ENCODE measurements around the gene SPCS3.

SPCS3 gene

DNA sequence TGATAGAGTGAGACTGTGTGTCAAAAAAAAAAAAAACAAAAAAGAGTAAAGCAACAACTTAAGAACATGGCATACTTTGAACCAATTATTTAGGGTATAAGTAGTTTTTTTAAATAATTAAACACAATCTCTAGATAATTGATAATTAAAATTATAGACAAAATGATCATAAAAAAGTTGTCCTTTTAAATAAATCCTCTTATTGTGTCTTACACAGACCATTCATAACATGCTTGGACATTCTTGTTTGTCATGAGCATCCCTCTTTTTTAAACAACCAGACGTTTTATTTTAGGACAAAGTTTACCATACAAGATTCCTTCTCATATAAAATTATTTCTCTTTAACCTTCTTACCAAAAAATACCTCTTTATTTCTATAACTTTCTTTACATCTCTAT, 35.1 kb downstream of the SPCS3 start:
- FAIRE-seq, result no peak

DNA sequence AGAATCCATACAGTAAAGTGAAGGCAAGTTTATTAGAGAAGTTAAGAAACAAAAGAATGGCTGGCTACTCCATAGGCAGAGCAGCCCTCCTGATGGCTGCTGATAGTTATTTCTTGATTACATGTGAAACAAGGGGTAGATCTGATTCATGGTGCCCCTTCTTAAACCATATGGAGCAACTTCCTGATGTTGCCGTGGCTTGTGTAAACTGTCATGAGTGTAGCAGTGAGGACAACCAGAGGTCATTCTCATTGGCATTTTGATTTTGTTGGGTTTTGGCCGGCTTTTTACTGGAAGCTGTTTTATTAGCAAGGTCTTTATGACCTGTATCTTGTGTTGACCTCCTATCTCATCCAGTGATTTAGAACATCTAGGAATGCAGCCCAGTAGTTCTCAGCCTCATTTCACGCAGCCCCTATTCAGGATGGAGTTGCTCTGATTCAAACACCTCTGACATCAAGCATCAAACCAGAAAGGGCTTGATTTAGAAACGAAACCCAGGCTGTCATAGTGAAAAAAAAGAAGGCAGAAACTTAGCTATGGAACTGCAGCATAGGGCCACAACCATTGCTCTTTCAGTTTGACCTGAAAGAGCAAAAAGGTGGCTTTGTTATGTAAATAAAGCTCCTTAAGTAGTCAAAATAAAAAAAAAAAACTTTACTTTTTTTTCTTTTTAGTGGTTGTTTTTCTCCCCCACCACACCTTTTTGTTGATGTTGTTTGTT, 37.8 kb downstream of the SPCS3 start:
- no peak for FAIRE-seq

DNA sequence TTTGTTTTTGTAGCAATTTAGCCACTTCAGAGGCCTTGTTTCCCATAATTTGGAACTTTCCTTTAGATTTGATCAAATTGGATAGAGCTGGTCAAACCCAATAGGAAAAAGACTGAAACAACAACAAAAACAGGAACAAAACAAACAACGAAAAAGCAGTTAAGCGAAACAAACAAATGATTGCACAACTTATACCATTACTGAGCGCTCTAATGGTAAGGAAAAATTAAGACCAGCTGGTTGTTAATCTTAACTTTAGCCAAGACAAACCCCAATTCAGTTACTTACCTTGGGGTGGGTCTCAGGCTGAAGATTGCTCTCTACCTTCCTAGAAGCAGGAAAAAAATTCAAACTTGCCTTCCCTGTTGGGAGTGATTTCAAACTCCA, 38.3 kb downstream of the SPCS3 start:
- no peak for FAIRE-seq

DNA sequence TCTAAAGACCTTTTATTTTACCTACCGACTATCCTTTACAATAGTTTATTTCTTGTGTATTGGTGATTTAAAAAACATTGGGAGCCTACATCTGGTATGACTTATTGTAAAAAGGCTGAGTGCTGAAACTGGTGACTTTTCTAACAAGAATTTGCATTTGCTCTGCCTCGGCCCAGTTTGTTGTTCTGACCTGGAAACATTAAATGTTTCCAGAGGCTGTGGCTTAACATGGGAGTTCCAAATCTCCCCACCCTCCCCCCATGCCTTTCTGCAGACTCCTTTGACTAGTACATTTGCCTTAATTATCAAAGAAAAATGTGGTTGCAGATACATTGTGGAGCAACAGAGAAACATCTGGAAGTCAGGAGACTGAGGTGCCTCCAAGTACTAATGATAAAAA, 39.8 kb downstream of the SPCS3 start:
- no peak for FAIRE-seq

DNA sequence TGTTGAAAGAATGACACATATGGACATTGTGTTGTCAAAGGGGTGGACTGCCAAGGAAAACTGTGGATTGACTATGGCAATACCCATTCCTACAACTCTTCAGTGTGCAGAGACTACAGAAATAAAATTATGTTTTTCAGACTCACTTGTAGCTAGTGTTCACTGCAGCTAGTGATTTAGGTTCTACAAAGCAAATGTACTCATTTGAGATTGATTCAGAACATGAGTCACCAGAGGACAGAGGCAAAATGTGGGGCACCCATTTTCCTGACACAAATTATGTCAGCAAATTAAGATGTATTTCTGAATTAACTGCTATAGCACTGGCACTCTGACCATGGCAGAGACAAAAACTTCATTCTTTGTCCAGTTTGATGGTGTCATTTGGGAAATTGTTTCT, 40.7 kb downstream of the SPCS3 start:
- no peak for FAIRE-seq

DNA sequence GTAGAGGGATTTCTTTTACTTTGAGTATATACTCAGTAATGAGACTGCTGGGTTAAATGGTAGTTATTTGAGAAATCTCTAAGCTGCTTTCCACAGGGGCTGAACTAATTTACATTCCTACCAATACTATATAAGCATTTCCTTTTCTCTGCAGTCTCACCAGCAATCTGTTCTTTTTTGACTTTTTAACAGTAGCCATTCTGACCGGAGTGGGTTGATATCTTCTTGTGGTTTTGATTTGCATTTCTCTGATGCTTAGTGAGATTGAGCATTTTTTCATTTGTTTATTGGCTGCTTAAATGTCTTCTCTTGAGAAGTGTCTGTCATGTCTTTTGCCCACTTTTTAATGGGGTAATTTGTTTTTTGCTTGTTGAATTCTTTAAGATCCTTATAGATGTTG, 43.3 kb downstream of the SPCS3 start:
- FAIRE-seq, result no peak

DNA sequence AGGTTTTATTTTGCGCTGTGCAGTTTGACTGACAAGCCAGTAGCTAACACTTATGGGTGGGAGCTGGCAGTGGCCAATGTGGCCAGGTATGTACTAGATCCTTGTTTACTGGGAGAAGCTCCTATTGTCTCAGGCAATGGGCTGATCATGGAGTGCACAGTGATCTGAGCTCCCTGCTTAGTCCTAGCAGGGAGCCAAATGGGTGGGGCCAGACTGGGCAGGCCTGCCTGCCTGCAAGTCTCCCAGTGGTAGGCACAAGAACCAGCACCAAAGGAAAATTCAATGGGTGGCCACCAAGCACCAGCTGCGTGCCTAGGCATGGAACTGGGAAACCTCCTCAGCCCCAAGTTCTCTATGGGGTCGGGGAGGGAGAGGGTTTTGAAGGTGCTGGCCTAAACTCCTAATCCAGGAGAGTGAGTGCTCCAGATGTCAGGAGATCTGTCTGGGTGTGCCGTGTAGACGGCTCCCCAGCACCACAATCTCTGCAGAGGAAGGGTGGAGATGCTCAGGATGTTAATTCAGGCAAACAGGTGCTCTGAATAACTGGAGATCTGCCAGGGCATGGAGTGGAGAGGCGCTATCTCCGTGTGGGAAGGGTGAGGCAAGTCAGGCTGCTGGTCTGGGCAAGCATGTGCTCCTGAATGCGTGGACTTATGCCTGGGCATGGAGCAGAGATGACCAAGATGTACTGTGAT, 48.2 kb downstream of the SPCS3 start:
- FAIRE-seq, result no peak

DNA sequence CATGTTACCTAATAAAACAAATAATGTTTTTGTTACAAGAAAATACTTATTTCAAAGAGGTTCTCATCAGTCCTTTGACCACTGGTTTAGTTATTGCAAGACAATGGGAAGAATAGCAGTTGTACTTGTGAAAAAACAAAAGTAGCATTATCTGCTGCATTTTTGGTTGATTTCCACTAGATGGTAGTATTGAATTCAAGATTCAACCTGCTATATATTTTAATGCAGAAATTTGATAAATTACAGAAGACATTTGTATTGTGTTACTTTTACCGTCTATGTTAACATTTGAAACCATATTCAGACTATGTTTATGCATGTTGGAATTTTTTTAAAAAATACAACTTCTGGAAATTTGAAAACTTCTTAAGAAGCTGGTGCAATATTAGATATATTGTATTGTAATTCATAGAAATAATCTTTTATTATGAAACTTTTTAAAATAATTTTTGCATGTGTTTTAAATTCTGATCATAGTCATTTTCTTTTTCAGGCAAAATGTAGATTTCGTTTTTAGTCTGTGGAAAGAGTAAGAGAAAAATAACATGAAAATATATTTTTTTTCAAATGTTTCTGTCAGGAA, 56.4 kb downstream of the SPCS3 start:
- FAIRE-seq, result peak; percentile 98

DNA sequence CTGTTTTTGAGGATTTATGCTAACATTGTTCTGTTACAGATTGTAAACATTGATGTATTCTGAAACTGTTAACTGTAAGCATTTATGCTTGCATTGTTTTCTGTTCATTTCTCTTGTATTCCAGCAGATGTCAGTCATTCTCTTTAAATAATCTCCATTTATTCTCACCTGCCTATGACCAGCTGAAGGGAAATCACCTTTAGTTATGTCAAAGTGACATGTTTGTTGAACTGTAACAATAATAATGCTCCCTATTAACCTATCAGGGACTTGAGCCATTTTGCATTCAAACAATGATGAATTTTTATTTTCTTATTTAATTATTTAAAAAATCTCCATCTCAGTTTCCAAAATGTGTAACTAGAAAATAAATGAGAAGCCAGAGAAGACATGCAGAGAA, 58.0 kb downstream of the SPCS3 start:
- peak; percentile 93 for FAIRE-seq

DNA sequence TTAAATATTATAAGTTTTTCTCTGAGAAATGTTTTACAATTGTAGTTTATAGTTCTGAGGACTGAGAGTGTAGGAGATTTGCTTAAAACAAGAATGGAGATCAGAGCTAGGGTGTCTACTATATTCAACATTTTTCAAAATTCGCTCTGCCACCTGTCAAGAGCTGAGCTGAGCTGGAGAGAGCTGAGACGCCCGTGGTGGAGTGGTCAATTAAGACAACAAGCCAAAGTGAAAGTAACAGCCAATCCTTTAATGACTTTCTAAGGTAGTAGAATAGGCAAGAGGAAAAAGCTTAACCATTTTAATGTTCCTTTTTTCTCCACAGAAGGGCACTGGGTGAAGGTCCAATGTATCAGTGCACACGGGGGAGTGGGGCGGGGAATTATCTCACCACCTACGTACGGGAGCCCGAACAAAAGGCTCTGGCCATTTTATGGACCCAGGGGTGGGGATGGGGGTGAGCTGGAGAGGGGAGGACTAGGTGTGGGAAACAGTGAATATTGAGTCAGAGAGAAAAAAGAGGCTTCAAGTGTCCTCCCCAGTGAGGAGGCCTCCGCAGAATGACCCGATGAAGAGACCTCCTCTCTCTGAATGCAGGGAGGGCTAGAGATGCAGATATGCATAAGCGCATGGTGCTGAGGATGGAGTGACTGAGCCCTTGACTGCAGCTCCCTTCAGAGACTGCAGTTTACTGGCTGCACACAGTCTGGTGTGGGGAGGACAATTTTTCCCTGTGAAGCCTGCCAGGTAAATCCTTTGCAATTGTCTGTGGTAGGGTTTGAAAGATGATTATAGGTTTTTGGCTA, 60.8 kb downstream of the SPCS3 start:
- FAIRE-seq, result no peak

Data from islet of Langerhans (tissue), 1 donor.